ENCODE results near the gene MAGEA11.
"Not testable (repeated sequence)": the region's sequence is repeated elsewhere in the genome, so short reads cannot be mapped to it uniquely, and the experiment has no call there.

MAGEA11 gene

GRCh38 chrX:149711545-149712236, at the start of gene MAGEA11:
Gene MAGEA11 (plus strand): TSS chrX:149712060. CDS start chrX:149713160, 1,100 bp downstream.
- no peak for DNase-seq

- not testable (repeated sequence) for DNase-seq
These were observed 36.8 kb upstream of the MAGEA11 start for GRCh38 chrX:149675088-149675487.

GRCh38 chrX:149675554-149675953, 36.3 kb upstream of the MAGEA11 start:
- DNase-seq = not testable (repeated sequence)

- not testable (repeated sequence) for DNase-seq
These were observed 32.6 kb upstream of the MAGEA11 start for GRCh38 chrX:149679164-149679678.

GRCh38 chrX:149681182-149681581, 30.7 kb upstream of the MAGEA11 start:
- no peak for DNase-seq

GRCh38 chrX:149682031-149682430, 29.8 kb upstream of the MAGEA11 start:
- DNase-seq = no peak

- no peak for DNase-seq
These were observed 28.6 kb upstream of the MAGEA11 start for GRCh38 chrX:149682956-149683947.

GRCh38 chrX:149683966-149684730, 27.7 kb upstream of the MAGEA11 start:
- no peak for DNase-seq

- DNase-seq = no peak
These were observed 23.9 kb upstream of the MAGEA11 start for GRCh38 chrX:149687991-149688390.

- DNase-seq = no peak
These were observed 23.3 kb upstream of the MAGEA11 start for GRCh38 chrX:149688552-149688951.

GRCh38 chrX:149691794-149692193, 20.1 kb upstream of the MAGEA11 start:
- no peak for DNase-seq

- not testable (repeated sequence) for DNase-seq
These were observed 19.1 kb upstream of the MAGEA11 start for GRCh38 chrX:149692686-149693272.

GRCh38 chrX:149699761-149700160, 12.1 kb upstream of the MAGEA11 start:
- no peak for DNase-seq

GRCh38 chrX:149704664-149705063, 7.2 kb upstream of the MAGEA11 start:
- DNase-seq = no peak

GRCh38 chrX:149707147-149707901, 4.5 kb upstream of the MAGEA11 start:
- no peak for DNase-seq

- no peak for DNase-seq
These were observed 971 bp downstream of the MAGEA11 start for GRCh38 chrX:149712831-149713230.

- DNase-seq = no peak
These were observed 1.6 kb downstream of the MAGEA11 start for GRCh38 chrX:149713279-149714050.

- no peak for DNase-seq
These were observed 3.6 kb downstream of the MAGEA11 start for GRCh38 chrX:149715468-149715867.

- no peak for DNase-seq
These were observed 4.8 kb downstream of the MAGEA11 start for GRCh38 chrX:149716632-149717031.

GRCh38 chrX:149717803-149718202, 5.9 kb downstream of the MAGEA11 start:
- DNase-seq = no peak

- DNase-seq = no peak
These were observed 6.9 kb downstream of the MAGEA11 start for GRCh38 chrX:149718757-149719156.

Measured in activated CD4-positive, alpha-beta T cell treated with anti-CD3 and anti-CD28 coated beads for 1 hour (primary cell).